NCI-H510A treated with DMSO at 0.1 percent for 48 hours (cell line): ENCODE measurements around the gene MTTP.

Source experiments
- DNase-seq: peaks from one replicate; lab custom pipeline; 2025; lab: John Stamatoyannopoulos, UW

MTTP gene

GRCh38 chr4:99670409-99671073 lies 95.9 kb downstream of the MTTP start:
- DNase-seq, result no peak
